ENCODE measurements around the gene MSH5. TPM values are rescaled to one million over a fixed set of nuclear protein-coding genes. Genes with fewer than 3 reads are reported as not detected.
"Not testable (repeated sequence)": the region's sequence is repeated elsewhere in the genome, so short reads cannot be mapped to it uniquely, and the experiment has no call there.

The MSH5 gene
- total and polyA plus RNA-seq, 7 donors, result 1.4 to 3.0 (median 1.8) TPM

DNA sequence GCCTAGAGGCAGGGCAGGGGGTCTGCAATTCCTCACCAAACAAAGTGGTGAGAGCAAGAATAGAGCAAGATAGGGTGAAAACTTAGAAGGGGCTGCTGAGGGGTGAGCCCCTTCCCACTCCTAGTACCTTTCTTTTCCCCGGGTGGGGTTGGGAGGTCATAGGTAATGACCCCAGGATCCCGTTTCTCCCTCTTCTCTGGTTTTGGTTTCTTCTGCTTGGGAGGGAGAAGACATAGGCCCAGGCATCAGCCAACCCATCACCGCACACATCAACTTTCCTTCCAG is 52.2 kb downstream of the MSH5 start:
- Histone ChIP-seq H3K27me3 (ENCODE audit: insufficient read depth in 3 of 3, low read length in 2 of 3) (no peaks in the 10 kb centered on the region), H3K36me3 (ENCODE audit: insufficient read depth in 1 of 2, low read depth in 1 of 2) (peaks cover 0 to 63% of the 10 kb centered on the region in 2 donors), H3K4me1 (peaks cover 6% of the 10 kb centered on the region), H3K27ac (no peak overlapping the region), H3K4me3 (no peak overlapping the region), H3K9me3 (no peaks in the 10 kb centered on the region)
- no peak for ATAC-seq
- intact Hi-C loops (cut with DNase I), result no loop called here
- WGBS, 3 donors, result 79 to 93% (median 90%) methylated on average over 3 of the region's 3 CpGs
- DNase-seq, result no peak
- no peak for TF ChIP-seq CTCF (IDR thresholded peaks at IDR 0.05)

DNA sequence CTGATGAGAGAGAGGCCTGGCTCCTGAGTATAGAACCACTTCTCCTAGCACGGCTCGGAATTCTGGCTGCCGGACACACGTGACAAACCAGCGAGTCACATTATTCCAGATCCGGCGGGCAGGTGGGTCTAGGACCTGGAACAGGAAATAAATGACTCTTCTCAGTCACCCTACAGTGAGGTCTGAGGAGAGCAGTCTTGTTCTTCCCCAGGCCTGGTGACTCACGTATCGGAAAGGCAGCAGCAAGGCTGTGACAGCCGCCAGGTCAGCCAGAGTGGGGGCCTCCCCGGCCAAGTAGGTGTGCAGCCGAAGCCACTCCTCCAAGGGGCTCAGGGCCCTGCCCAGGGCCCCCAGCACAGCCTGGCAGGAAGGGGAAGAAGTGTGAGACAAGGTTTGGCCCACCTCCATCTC is 53.0 kb downstream of the MSH5 start:
- H3K27ac ChIP-seq, result peak overlapping the region; percentile 14

DNA sequence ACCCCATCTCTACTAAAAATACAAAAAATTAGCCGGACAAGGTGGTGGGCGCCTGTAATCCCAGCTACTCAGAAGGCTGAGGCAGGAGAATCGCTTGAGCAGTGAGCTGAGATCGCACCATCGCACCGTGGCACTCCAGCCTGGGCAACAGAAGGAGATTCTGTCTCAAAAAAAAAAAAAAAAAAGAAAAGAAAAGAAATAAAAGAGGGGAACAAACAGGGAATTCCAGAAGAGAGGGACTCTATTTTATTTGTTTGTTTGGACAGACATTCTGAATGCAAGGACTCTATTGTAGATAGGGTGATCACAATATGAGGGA is 54.1 kb downstream of the MSH5 start:
- not testable (repeated sequence) for H3K27me3 ChIP-seq (ENCODE audit: insufficient read depth in 3 of 3, low read length in 2 of 3); H3K9me3 ChIP-seq; DNase-seq; ATAC-seq
- 83 to 89% (median 87%) methylated on average over 6 of the region's 6 CpGs for WGBS, 3 donors
- intact Hi-C loops (cut with DNase I), result loop anchor here in 1 of 2 donors (2.0 kb wide), 1 partner anchor 33 kb away; the partner anchor contains the start of gene HSPA1B
- H3K4me3 ChIP-seq, result peak overlapping the region; percentile 81
- peak overlapping the region; percentile 94 for H3K27ac ChIP-seq
- H3K36me3 ChIP-seq (ENCODE audit: insufficient read depth in 1 of 2, low read depth in 1 of 2), result peaks cover 0 to 55% of the 10 kb centered on the region in 2 donors
- H3K4me1 ChIP-seq, result peaks cover 15% of the 10 kb centered on the region

More for the DNA sequence above, 53.0 kb downstream of the MSH5 start:
- 86 to 91% (median 86%) methylated on average over 12 of the region's 12 CpGs for WGBS, 3 donors
- ATAC-seq (no peak), DNase-seq (no peak)
- H3K4me1 ChIP-seq, result peaks cover 6% of the 10 kb centered on the region
- no peaks in the 10 kb centered on the region for H3K9me3 ChIP-seq
- no peak for TF ChIP-seq CTCF (IDR thresholded peaks at IDR 0.05)
- H3K36me3 ChIP-seq (ENCODE audit: insufficient read depth in 1 of 2, low read depth in 1 of 2), result peaks cover 0 to 62% of the 10 kb centered on the region in 2 donors
- H3K4me3 ChIP-seq, result no peak overlapping the region
- intact Hi-C loops (cut with DNase I), result no loop called here
- H3K27me3 ChIP-seq (ENCODE audit: insufficient read depth in 3 of 3, low read length in 2 of 3), result no peaks in the 10 kb centered on the region

- intact Hi-C loops (cut with DNase I), result loop anchor here in 1 of 2 donors (2.0 kb wide), 1 partner anchor 32 kb away; the partner anchor contains the start of gene HSPA1B
- H3K9me3 ChIP-seq, result no peaks in the 10 kb centered on the region
- ATAC-seq (peak in 1 of 4 donors; percentile 1), DNase-seq (no peak)
- TF ChIP-seq CTCF (IDR thresholded peaks at IDR 0.05), result no peak
- no peaks in the 10 kb centered on the region for H3K27me3 ChIP-seq (ENCODE audit: insufficient read depth in 3 of 3, low read length in 2 of 3)
- H3K36me3 ChIP-seq (ENCODE audit: insufficient read depth in 1 of 2, low read depth in 1 of 2), result peaks cover 0 to 50% of the 10 kb centered on the region in 2 donors
- peaks cover 19% of the 10 kb centered on the region for H3K4me1 ChIP-seq
- 12 to 19% (median 15%) methylated on average over 7 of the region's 7 CpGs for WGBS, 3 donors
- peak overlapping the region; percentile 94 for H3K27ac ChIP-seq
- H3K4me3 ChIP-seq, result peak overlapping the region; percentile 81
These were observed 54.6 kb downstream of the MSH5 start for GRCh38 chr6:31794294-31794865.

DNA sequence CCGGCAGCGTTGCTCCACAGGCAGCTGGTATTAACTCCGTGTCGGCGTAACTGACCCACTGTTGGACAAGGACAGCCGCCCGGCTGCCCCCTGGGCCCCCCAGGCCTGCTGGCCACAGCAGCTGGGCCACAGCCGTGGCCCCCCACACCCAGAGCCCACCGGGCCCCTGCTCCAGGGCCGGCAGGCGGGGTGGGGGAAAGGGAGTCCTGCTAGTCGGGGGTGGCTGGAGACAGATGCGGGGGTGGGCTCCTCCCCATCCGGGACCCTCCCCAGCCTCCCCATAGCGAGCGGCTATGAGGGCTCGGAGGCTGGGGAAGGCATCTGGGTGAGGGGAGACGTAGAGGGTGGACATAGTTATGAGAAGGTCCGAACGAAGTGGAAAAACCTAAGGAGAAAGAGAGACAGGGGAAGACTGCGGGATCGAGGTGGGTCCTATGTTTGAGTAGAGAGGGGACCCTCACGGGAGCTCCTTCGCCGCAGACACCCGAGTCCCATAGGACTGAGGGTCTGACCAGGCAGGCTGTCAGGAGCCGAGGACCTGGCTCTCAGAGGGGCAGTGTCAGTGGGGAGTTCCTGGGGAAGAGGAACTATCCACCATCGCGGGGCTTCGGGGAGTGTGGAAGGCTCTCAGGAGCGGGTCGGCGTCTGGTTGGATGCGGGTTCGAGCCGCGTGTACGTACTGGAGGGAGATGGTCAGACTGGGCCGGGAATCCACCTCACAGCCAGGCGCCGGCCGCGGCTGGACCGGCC is 55.2 kb downstream of the MSH5 start:
- Histone ChIP-seq H3K27ac (peak overlapping the region; percentile 94), H3K27me3 (ENCODE audit: insufficient read depth in 3 of 3, low read length in 2 of 3) (no peaks in the 10 kb centered on the region), H3K36me3 (ENCODE audit: insufficient read depth in 1 of 2, low read depth in 1 of 2) (peaks cover 0 to 44% of the 10 kb centered on the region in 2 donors), H3K4me3 (peak overlapping the region; percentile 81), H3K4me1 (peaks cover 24% of the 10 kb centered on the region), H3K9me3 (no peaks in the 10 kb centered on the region)
- intact Hi-C loops (cut with DNase I), result loop anchor here (2.0 to 5.0 kb wide), 2 partner anchors 32 to 37 kb away; partner anchors contain the start of gene HSPA1B (in 1 of the 2)
- WGBS, 3 donors, result 1 to 2% (median 1%) methylated on average over 43 to 44 of the region's 44 CpGs
- TF ChIP-seq CTCF (IDR thresholded peaks at IDR 0.05), result no peak
- peak; percentile 3 to 45 (median 30) for ATAC-seq
- no peak for DNase-seq

Data from psoas muscle (tissue), 8 donors.